CD4-positive, alpha-beta T cell treated with Interleukin-21 for 1 hour (primary cell): ENCODE data around the gene C2orf42.
"Not testable (repeated sequence)": the region's sequence is repeated elsewhere in the genome, so short reads cannot be mapped to it uniquely, and the experiment has no call there.

Experiments used
- DNase-seq: peaks from one replicate; pipeline ENCODE4 v3.0.0-alpha.2; 2020

The C2orf42 gene

DNA sequence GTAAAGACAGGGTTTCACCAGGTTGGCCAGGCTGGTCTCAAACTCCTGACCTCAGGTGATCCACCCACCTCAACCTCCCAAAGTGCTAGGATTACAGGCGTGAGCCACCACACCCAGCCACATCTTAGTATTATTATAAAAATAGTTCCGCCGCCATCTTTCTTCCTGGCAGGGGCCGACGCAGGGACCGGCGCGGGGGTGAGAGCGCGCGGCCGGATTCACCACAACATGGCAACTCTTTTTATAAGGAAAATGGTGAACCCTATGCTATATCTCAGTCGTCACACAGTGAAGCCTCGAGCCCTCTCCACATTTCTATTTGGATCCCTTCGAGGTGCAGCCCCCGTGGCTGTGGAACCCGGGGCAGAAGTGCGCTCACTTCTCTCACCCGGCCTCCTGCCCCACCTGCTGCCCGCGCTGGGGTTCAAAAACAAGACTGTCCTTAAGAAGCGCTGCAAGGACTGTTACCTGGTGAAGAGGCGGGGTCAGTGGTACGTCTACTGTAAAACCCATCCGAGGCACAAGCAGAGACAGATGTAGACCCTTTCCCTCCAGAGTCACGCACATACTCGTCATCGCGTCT lies 88.4 kb downstream of the C2orf42 start:
- not testable (repeated sequence) for DNase-seq

DNA sequence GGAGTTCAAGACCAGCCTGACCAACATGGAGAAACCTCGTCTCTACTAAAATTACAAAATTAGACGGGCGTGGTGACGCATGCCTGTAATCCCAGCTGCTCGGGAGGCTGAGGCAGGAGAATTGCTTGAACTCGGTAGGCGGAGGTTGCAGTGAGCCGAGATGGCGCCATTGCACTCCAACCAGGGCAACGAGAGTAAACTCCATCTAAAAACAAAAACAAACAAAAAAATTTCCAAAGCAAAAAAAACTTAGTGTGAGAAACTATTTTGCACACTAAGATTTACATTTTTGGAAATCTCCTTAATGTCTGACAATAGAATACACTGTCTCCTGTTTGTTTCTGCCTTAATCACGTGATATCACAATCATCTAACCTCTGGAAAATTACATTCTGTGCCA lies 89.1 kb downstream of the C2orf42 start:
- not testable (repeated sequence) for DNase-seq

DNA sequence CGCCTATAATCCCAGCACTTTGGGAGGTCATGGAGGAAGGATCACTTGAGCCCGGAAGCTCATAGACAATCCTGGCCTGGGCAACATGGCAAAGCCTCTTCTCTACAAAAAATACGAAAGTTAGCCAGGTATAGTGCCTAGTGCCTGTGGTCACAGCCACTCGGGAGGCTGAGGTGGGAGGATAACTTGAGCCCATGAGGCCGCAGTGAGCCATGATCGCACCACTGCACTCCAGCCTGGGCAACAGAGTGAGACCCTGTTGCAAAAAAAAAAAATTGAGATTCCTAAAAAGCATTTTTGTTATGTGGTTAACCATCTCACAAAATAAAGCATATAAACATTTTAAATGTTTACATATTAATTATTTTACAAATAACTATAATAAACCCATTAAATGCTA lies 89.6 kb downstream of the C2orf42 start:
- no peak for DNase-seq
